Measurements from ENCODE around the gene SLC22A23.

The SLC22A23 gene

DNA sequence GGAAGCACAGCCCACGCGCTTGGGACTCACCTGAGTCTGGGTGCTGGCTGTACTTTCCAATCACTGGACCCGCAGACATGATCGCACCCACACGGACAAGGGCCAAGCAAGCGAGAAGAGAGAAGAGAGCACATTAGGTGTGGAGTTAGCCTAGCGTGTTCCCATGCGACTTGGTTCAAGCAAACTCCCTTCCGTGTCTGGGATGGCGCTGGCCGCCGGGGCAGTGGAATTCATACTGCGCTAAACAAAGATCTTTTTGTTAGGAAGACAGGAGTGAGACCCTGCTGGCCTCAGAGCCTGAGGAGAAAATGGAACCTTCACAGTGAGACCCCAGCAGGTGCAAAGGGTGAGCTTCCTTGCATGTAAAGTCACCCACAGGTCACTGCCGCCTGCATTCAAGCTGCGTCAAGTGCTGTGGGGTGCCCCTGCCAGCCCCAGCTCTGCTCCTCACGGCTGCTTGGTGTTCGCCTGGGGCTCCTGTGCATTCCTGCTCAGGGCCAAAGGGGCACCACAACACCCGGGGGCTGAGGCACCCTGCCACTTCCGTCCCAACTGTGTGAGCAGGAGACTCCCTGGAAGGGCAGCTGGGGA is 171.7 kb downstream of the SLC22A23 start:
- no peak overlapping the region for H2AFZ ChIP-seq (ENCODE audit: low read depth, low read length)
- no peak overlapping the region for H2BK120ac ChIP-seq (ENCODE audit: low read depth, low read length)
- H2BK15ac ChIP-seq (ENCODE audit: low read depth, poor library complexity, severe bottlenecking): no peak overlapping the region
- no peak overlapping the region for H3K18ac ChIP-seq (ENCODE audit: low read depth in 1 of 2, low read length in 2 of 2)
- no peak overlapping the region for H3K4ac ChIP-seq (ENCODE audit: low read depth in 1 of 2, low read length in 2 of 2)
- H3K9me3 ChIP-seq (ENCODE audit: control insufficient read depth, low read length): no peaks in the 10 kb centered on the region
- 96% methylated on average over 19 of the region's 19 CpGs for WGBS
- H3K14ac ChIP-seq (ENCODE audit: low read length in 2 of 2): no peak overlapping the region
- no peak overlapping the region for H2BK5ac ChIP-seq (ENCODE audit: low read depth, low read length, poor library complexity, severe bottlenecking)
- H3K23ac ChIP-seq (ENCODE audit: low read length in 2 of 2): no peak overlapping the region
- no peak overlapping the region for H4K91ac ChIP-seq (ENCODE audit: low read length)
- no peak overlapping the region for H3K4me3 ChIP-seq (ENCODE audit: insufficient read depth in 1 of 2, low read depth in 1 of 2, low read length in 2 of 2)
- H4K8ac ChIP-seq (ENCODE audit: low read length): no peak overlapping the region
- peaks cover 2% of the 10 kb centered on the region for H3K79me1 ChIP-seq (replicated peaks; ENCODE audit: low read length, poor library complexity, severe bottlenecking)
- DNase-seq: no peak
- peaks cover 19 to 71% of the 10 kb centered on the region in 2 experiments for H3K36me3 ChIP-seq (ENCODE audit: control insufficient read depth in 1 of 2, insufficient read depth in 2 of 2, low read depth in 1 of 2, low read length in 2 of 2)
- no peak overlapping the region for H3K9ac ChIP-seq (ENCODE audit: low read length)
- no peak overlapping the region for H3K27ac ChIP-seq (ENCODE audit: low read length, poor library complexity, severe bottlenecking)
- H3K4me1 ChIP-seq (ENCODE audit: control insufficient read depth, insufficient read depth, low read depth, low read length): peaks cover 17% of the 10 kb centered on the region
- H2BK12ac ChIP-seq (ENCODE audit: low read length in 2 of 2): no peak overlapping the region
- no peaks in the 10 kb centered on the region for H3K27me3 ChIP-seq (ENCODE audit: control insufficient read depth in 1 of 2, insufficient read depth in 1 of 2, low read length in 2 of 2)
- no peak overlapping the region for H3K4me2 ChIP-seq (ENCODE audit: low read length, poor library complexity, severe bottlenecking)
- H2AK5ac ChIP-seq (ENCODE audit: low read length, severe bottlenecking): no peak overlapping the region

DNA sequence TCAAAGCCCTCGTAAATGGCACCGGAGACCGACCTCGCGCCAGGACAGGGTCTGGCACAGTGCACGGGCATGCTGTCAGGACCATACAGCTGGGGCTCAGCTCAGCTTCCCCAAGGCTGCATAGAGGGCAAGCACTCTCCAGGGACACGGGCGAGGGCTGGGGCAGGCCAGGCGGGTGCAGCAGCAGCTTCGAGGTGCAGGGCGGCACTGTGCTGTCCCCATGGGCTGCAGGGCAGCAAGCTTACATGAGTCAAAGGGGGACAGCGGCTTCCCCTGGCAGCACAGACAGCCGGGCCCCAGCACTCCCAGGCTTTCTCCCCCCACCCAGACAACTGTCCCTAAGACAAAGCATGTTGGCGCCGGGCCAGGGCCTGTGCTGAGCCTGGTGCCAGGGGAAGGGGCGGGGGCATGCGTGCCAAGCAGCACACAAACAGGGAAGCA is 172.4 kb downstream of the SLC22A23 start:
- Histone ChIP-seq H2AFZ (ENCODE audit: low read depth, low read length) (no peak overlapping the region), H3K14ac (ENCODE audit: low read length in 2 of 2) (no peak overlapping the region), H2BK12ac (ENCODE audit: low read length in 2 of 2) (no peak overlapping the region), H3K79me1 (replicated peaks; ENCODE audit: low read length, poor library complexity, severe bottlenecking) (peaks cover 4% of the 10 kb centered on the region), H4K91ac (ENCODE audit: low read length) (no peak overlapping the region), H3K9ac (ENCODE audit: low read length) (no peak overlapping the region), H2BK120ac (ENCODE audit: low read depth, low read length) (no peak overlapping the region), H3K9me3 (ENCODE audit: control insufficient read depth, low read length) (no peaks in the 10 kb centered on the region), H2BK15ac (ENCODE audit: low read depth, poor library complexity, severe bottlenecking) (no peak overlapping the region), H3K4me1 (ENCODE audit: control insufficient read depth, insufficient read depth, low read depth, low read length) (peaks cover 17% of the 10 kb centered on the region), H3K27me3 (ENCODE audit: control insufficient read depth in 1 of 2, insufficient read depth in 1 of 2, low read length in 2 of 2) (no peaks in the 10 kb centered on the region), H4K8ac (ENCODE audit: low read length) (no peak overlapping the region), H3K4ac (ENCODE audit: low read depth in 1 of 2, low read length in 2 of 2) (no peak overlapping the region), H3K4me2 (ENCODE audit: low read length, poor library complexity, severe bottlenecking) (no peak overlapping the region), H3K27ac (ENCODE audit: low read length, poor library complexity, severe bottlenecking) (no peak overlapping the region), H3K23ac (ENCODE audit: low read length in 2 of 2) (no peak overlapping the region), H3K18ac (ENCODE audit: low read depth in 1 of 2, low read length in 2 of 2) (no peak overlapping the region), H3K4me3 (ENCODE audit: insufficient read depth in 1 of 2, low read depth in 1 of 2, low read length in 2 of 2) (no peak overlapping the region), H3K36me3 (ENCODE audit: control insufficient read depth in 1 of 2, insufficient read depth in 2 of 2, low read depth in 1 of 2, low read length in 2 of 2) (peaks cover 19 to 68% of the 10 kb centered on the region in 2 experiments), H2AK5ac (ENCODE audit: low read length, severe bottlenecking) (no peak overlapping the region), H2BK5ac (ENCODE audit: low read depth, low read length, poor library complexity, severe bottlenecking) (no peak overlapping the region)
- WGBS: 97% methylated on average over 17 of the region's 17 CpGs
- DNase-seq: no peak

DNA sequence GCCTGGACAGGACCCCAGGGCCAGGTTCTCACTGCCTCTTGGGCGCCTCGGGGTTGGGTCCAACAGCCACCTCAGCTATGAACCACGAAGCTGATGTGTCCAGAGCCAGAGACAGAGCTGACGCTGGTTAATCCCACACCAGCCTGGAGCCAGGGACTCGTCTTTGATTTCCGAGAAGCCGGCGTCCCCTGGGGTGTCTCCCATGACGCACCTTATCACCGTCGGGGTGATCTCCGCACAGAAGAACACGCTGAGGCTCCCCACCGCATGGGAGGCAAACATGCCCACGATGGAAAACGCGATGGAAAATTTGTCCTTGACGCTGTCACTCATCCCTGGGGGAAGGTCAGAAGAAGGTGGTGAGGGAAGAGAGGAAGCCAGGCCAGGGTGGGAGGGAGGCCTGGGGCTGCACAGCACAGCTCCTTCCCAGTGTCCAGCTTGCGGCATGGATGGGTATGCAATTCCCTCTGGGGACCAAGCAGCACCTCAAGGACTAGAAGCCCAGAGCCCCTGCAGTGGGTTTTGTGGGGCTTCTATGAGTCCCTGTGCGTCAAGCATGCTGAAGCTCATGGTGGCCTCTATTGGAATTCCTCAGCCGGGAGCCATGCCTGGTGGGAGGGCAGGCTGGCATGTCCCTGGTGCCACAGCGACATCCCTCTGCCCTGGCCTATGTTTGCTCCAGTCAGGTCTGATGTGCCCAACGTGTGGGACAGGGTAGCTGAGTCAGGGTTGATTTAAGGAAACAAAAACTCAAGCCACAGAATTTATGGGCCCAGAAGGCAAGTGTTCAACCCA is 173.0 kb downstream of the SLC22A23 start:
- H3K4me1 ChIP-seq (ENCODE audit: control insufficient read depth, insufficient read depth, low read depth, low read length): peaks cover 15% of the 10 kb centered on the region
- H2BK5ac ChIP-seq (ENCODE audit: low read depth, low read length, poor library complexity, severe bottlenecking): no peak overlapping the region

DNA sequence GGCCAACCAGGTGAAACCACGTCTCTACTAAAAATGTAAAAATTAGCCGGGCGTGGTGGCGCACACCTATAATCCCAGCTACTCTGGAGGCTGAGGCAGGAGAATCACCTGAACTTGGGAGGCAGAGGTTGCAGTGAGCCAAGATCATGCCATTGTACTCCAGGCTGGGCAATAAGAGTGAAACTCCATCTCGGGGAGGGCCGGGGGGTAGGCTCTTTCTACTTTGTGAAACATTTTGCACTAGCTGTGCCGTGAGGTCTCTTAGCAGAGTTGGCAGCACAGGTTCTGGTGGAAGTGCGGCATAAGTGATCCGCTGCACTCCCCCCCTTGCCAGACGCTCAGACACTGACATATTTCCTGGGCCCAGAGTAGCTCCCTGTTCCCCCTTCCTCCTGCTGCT is 173.6 kb downstream of the SLC22A23 start:
- Histone ChIP-seq H3K23ac (ENCODE audit: low read length in 2 of 2) (no peak overlapping the region), H4K8ac (ENCODE audit: low read length) (no peak overlapping the region), H3K9ac (ENCODE audit: low read length) (no peak overlapping the region), H2BK15ac (ENCODE audit: low read depth, poor library complexity, severe bottlenecking) (no peak overlapping the region), H3K27me3 (ENCODE audit: control insufficient read depth in 1 of 2, insufficient read depth in 1 of 2, low read length in 2 of 2) (no peaks in the 10 kb centered on the region), H3K27ac (ENCODE audit: low read length, poor library complexity, severe bottlenecking) (no peak overlapping the region), H2BK120ac (ENCODE audit: low read depth, low read length) (no peak overlapping the region), H3K9me3 (ENCODE audit: control insufficient read depth, low read length) (no peaks in the 10 kb centered on the region), H2AK5ac (ENCODE audit: low read length, severe bottlenecking) (no peak overlapping the region), H2AFZ (ENCODE audit: low read depth, low read length) (no peak overlapping the region), H3K4me1 (ENCODE audit: control insufficient read depth, insufficient read depth, low read depth, low read length) (peaks cover 15% of the 10 kb centered on the region), H2BK5ac (ENCODE audit: low read depth, low read length, poor library complexity, severe bottlenecking) (no peak overlapping the region), H3K36me3 (ENCODE audit: control insufficient read depth in 1 of 2, insufficient read depth in 2 of 2, low read depth in 1 of 2, low read length in 2 of 2) (peaks cover 14 to 62% of the 10 kb centered on the region in 2 experiments), H2BK12ac (ENCODE audit: low read length in 2 of 2) (no peak overlapping the region), H3K79me1 (replicated peaks; ENCODE audit: low read length, poor library complexity, severe bottlenecking) (peaks cover 4% of the 10 kb centered on the region), H3K4me2 (ENCODE audit: low read length, poor library complexity, severe bottlenecking) (no peak overlapping the region), H3K18ac (ENCODE audit: low read depth in 1 of 2, low read length in 2 of 2) (no peak overlapping the region), H3K4ac (ENCODE audit: low read depth in 1 of 2, low read length in 2 of 2) (no peak overlapping the region), H3K4me3 (ENCODE audit: insufficient read depth in 1 of 2, low read depth in 1 of 2, low read length in 2 of 2) (no peak overlapping the region), H3K14ac (ENCODE audit: low read length in 2 of 2) (no peak overlapping the region), H4K91ac (ENCODE audit: low read length) (no peak overlapping the region)
- no peak for DNase-seq
- WGBS: 90% methylated on average over 10 of the region's 10 CpGs

More for the DNA sequence above, 173.0 kb downstream of the SLC22A23 start:
- Histone ChIP-seq H2AFZ (ENCODE audit: low read depth, low read length) (no peak overlapping the region), H3K4ac (ENCODE audit: low read depth in 1 of 2, low read length in 2 of 2) (no peak overlapping the region), H4K8ac (ENCODE audit: low read length) (no peak overlapping the region), H3K4me3 (ENCODE audit: insufficient read depth in 1 of 2, low read depth in 1 of 2, low read length in 2 of 2) (no peak overlapping the region), H3K14ac (ENCODE audit: low read length in 2 of 2) (no peak overlapping the region), H2BK15ac (ENCODE audit: low read depth, poor library complexity, severe bottlenecking) (no peak overlapping the region), H3K9me3 (ENCODE audit: control insufficient read depth, low read length) (no peaks in the 10 kb centered on the region), H3K27ac (ENCODE audit: low read length, poor library complexity, severe bottlenecking) (no peak overlapping the region), H3K23ac (ENCODE audit: low read length in 2 of 2) (no peak overlapping the region), H2BK12ac (ENCODE audit: low read length in 2 of 2) (no peak overlapping the region), H2AK5ac (ENCODE audit: low read length, severe bottlenecking) (no peak overlapping the region), H3K36me3 (ENCODE audit: control insufficient read depth in 1 of 2, insufficient read depth in 2 of 2, low read depth in 1 of 2, low read length in 2 of 2) (peaks cover 14 to 62% of the 10 kb centered on the region in 2 experiments), H3K27me3 (ENCODE audit: control insufficient read depth in 1 of 2, insufficient read depth in 1 of 2, low read length in 2 of 2) (no peaks in the 10 kb centered on the region), H4K91ac (ENCODE audit: low read length) (no peak overlapping the region), H2BK120ac (ENCODE audit: low read depth, low read length) (no peak overlapping the region), H3K18ac (ENCODE audit: low read depth in 1 of 2, low read length in 2 of 2) (no peak overlapping the region), H3K9ac (ENCODE audit: low read length) (no peak overlapping the region), H3K79me1 (replicated peaks; ENCODE audit: low read length, poor library complexity, severe bottlenecking) (peaks cover 4% of the 10 kb centered on the region), H3K4me2 (ENCODE audit: low read length, poor library complexity, severe bottlenecking) (no peak overlapping the region)
- no peak for DNase-seq
- WGBS: 94% methylated on average over 23 of the region's 23 CpGs

Data from mesenchymal stem cell (in vitro differentiated cells and primary cell).